Astrocyte of the spinal cord (primary cell): ENCODE measurements around the gene GTF3C4.

Experiments used
- DNase-seq: peaks from one replicate; pipeline ENCODE4 v3.0.0; 2011; ENCODE audit warnings: low read depth, low spot score
- H3K4me3 ChIP-seq: 2 replicates; pipeline ENCODE4 v1.5.1; 2011; ENCODE audit warnings: low read depth, mild to moderate bottlenecking, low read length, moderate library complexity
- in situ Hi-C: cut with HindIII; loops from 2 replicates; pipeline ENCODE4 v1.10.0; 2017; ENCODE audit warnings: low sequenced_read_pairs
- TF ChIP-seq, protein P1 (sequence below): IDR thresholded peaks from 2 replicates; pipeline ENCODE4 v1.5.1; 2012; ENCODE audit warnings: low read depth, mild to moderate bottlenecking, low read length, inconsistent platforms

Gene GTF3C4

DNA sequence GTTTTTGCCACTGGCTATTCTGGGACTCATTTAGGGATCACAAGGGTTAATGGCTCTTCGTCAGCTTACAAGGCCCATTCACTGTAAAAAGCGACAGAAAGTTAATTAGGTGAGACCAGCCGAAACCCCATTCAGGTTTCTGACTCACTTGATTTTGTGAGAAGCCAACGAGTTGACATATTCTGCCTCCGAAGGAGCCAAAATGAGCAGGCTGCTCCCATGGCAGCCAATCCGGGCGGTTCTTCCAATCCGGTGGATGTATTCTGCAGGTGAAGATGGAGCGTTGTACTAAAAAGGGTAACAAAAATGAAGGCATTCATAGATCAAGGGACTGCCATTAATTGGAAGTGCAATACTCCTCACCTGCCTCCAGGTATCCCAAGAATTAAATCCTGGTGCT lies 40.1 kb upstream of the GTF3C4 start:
- no peak for DNase-seq
- no peak overlapping the region for H3K4me3 ChIP-seq
- in situ Hi-C loops, result no loop called here
- TF ChIP-seq, protein P1, sequence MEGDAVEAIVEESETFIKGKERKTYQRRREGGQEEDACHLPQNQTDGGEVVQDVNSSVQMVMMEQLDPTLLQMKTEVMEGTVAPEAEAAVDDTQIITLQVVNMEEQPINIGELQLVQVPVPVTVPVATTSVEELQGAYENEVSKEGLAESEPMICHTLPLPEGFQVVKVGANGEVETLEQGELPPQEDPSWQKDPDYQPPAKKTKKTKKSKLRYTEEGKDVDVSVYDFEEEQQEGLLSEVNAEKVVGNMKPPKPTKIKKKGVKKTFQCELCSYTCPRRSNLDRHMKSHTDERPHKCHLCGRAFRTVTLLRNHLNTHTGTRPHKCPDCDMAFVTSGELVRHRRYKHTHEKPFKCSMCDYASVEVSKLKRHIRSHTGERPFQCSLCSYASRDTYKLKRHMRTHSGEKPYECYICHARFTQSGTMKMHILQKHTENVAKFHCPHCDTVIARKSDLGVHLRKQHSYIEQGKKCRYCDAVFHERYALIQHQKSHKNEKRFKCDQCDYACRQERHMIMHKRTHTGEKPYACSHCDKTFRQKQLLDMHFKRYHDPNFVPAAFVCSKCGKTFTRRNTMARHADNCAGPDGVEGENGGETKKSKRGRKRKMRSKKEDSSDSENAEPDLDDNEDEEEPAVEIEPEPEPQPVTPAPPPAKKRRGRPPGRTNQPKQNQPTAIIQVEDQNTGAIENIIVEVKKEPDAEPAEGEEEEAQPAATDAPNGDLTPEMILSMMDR, result no peak

DNA sequence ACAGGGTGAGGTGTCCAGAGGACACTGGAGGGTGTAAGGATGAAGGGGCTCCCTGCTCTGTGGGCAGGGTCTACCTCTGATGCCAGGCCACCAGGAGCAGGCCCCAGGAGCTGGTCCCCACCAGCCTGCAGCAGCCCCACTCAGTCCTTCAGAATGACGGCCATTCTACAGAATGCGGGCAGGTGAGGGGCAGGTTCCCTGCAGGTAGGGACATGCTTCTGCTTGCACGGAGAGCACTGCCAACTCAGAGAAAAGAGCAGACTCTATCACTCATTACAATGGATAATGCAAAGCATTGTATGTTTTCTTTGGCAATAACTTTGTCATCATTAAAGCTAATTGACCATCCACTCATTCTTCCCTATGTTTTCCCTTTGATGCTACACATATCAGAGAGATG lies 39.5 kb upstream of the GTF3C4 start:
- in situ Hi-C loops, result no loop called here
- TF ChIP-seq, protein P1, result no peak
- no peak for DNase-seq
- no peak overlapping the region for H3K4me3 ChIP-seq

DNA sequence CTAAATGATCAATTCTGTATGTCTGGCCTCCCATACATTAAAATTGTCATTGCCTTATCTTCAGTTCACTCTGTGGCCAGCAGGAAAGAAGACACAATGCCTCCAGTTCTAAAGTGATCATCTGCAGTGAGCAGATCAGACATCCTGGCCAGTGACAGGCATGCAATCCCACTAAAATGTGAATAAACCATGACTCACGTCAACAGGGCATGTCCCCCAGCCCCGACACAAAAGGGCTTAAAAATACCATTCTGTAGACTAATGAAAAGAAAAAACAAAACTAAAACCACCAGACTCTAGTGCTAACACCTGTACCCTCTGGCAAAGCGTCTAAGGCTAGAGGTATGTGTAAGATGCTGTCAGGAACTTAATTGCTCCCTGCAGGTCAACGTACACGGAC lies 39.0 kb upstream of the GTF3C4 start:
- in situ Hi-C loops, result no loop called here
- TF ChIP-seq, protein P1, result no peak
- H3K4me3 ChIP-seq, result no peak overlapping the region
- peak; percentile 87 for DNase-seq

DNA sequence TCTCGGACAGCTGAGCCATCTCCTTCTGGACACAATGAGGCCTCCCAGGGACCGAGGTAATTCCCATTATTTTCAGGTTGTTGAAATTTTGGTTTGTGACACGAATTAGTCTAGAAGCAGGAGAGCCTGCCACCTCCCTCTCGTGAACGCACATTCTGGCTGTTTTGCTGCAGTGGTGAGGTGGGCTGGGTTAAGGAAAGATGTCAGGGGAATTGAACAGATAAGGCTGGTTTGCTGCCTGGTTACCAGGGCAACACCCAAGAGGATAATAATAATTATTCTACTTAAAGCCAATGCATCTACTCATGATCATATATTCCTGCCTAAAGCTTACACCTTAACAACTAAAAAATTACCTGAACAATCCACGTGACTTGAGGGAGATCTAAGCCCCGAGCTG lies 38.6 kb upstream of the GTF3C4 start:
- H3K4me3 ChIP-seq, result no peak overlapping the region
- DNase-seq, result no peak
- in situ Hi-C loops, result no loop called here
- TF ChIP-seq, protein P1, result no peak

DNA sequence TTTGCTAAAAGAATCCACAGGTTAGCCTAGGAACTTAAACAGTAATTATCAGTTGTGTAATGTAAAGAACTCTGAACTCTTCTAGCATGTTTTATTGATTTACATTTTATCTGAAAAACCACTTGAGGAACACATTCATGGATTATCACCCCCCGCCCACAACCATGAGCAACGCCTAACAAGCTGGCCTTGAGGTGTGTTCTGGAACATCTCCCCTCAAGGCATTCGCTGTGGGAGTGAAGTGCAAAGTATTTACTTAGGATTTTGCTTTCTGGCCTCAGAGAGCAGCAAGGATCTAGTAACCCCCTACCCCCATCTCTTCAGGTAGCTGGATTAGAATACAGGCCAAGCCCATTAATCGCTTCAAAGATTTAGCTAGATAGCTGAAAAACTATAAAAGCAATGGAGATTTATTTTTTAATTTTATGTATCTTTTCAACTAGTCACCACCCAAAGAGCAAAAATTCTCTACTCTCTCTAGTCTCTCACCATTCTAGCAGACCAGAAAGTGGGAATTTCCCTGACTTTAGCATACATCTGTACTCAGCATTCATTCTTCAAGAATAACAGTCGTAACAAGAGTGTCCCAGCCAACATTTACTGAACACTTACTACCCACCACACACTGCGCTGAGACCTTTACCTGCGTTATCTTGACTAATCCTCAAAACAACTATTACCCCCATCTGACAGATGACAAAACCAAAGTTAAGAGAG lies 37.7 kb upstream of the GTF3C4 start:
- H3K4me3 ChIP-seq, result no peak overlapping the region
- in situ Hi-C loops, result no loop called here

DNA sequence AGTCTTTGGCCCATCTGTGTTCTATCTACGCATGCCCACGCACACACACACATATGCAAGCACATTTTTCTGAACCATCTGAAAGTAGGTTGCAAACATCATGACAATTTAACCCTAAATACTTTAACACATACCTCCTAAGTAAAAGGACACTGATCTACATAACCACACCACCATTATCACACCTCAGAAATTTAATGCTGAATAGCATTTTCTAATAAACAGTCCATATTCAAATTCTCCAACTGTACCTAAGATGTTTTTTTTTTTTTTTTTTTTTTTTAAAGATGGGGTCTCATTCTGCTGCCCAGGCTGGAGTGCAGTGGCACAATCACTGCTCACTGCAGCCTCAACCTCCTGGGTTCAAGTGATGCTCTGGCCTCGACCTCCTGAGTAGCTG lies 35.9 kb upstream of the GTF3C4 start:
- no peak overlapping the region for H3K4me3 ChIP-seq
- in situ Hi-C loops, result no loop called here
- no peak for DNase-seq
- TF ChIP-seq, protein P1, result no peak

More for the DNA sequence above, 37.7 kb upstream of the GTF3C4 start:
- TF ChIP-seq, protein P1, result no peak
- DNase-seq, result no peak
